ENCODE results near the gene ITGB5.

DNA sequence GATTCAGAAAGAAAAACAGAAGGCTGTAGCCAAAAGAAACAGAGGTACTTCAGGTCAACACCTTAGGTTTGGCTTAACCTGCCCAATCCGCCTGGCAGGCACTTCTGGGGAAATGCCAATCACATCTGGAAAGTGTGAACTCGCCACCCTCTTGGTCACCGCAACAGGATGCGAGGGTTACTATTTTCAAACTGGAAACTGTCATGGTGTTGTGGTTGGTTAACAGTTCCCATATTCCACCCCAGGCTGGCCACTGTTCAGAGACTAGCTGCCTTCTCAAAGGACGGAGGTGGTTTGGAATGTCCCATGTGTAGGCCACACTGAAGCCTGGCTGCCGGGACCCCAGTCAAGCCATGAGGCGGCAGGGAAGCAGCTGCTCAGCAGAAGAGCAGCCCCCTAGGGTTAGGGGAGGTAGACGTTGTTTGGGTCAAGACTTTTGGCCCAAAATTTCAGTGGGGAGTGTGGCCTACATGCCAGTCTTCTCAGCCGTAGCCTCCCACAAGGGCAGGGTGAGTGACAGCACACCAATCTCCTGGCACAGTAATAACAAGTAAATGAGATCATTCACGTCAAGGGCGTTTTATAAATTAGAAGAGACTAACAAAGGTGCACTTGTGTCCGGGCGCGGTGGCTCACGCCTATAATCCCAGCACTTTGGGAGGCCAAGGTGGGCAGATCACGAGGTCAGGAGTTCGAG, 102.3 kb downstream of the ITGB5 start:
- no peak for TF ChIP-seq EGR1 (IDR thresholded peaks at IDR 0.05)
- TF ChIP-seq, protein P1, sequence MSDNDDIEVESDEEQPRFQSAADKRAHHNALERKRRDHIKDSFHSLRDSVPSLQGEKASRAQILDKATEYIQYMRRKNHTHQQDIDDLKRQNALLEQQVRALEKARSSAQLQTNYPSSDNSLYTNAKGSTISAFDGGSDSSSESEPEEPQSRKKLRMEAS (IDR thresholded peaks at IDR 0.05): no peak

Measured in Ishikawa (cell line).